Esophagus (tissue), 2 donors: ENCODE measurements around the gene SLC25A25. TPM values are rescaled to one million over a fixed set of nuclear protein-coding genes. Genes with fewer than 3 reads are reported as not detected.
"Not testable (repeated sequence)": the region's sequence is repeated elsewhere in the genome, so short reads cannot be mapped to it uniquely, and the experiment has no call there.

Experiments used
- H3K27ac ChIP-seq, 2 donors: one replicate each; pipeline ENCODE4 v1.5.1; 2013; ENCODE audit warnings: low read depth in 2 of 2, mild to moderate bottlenecking in 2 of 2, inconsistent platforms in 1 of 2, low read length in 1 of 2, moderate library complexity in 1 of 2
- H3K27me3 ChIP-seq, 2 donors: one replicate each; pipeline ENCODE4 v1.6.1; 2013; ENCODE audit warnings: low read length in 2 of 2, control low read depth in 1 of 2, mild to moderate bottlenecking in 1 of 2; ENCODE audit not compliant: insufficient read depth in 2 of 2, control insufficient read depth in 1 of 2
- H3K36me3 ChIP-seq, 2 donors: one replicate each; pipeline ENCODE4 v1.6.1; 2013; ENCODE audit warnings: low read length in 1 of 2; ENCODE audit not compliant: control insufficient read depth in 2 of 2, insufficient read depth in 2 of 2
- H3K4me1 ChIP-seq, 2 donors: one replicate each; pipeline ENCODE4 v1.6.1; 2013; ENCODE audit warnings: low read length in 1 of 2; ENCODE audit not compliant: control insufficient read depth in 2 of 2, insufficient read depth in 2 of 2
- H3K4me3 ChIP-seq, 2 donors: one replicate each; pipeline ENCODE4 v1.5.1; 2013; ENCODE audit warnings: low read length in 2 of 2, mild to moderate bottlenecking in 2 of 2, low read depth in 1 of 2, moderate library complexity in 1 of 2
- H3K9me3 ChIP-seq, 2 donors: one replicate each; pipeline ENCODE4 v1.6.1; 2013; ENCODE audit warnings: mild to moderate bottlenecking in 2 of 2, low read depth in 1 of 2, low read length in 1 of 2, moderate library complexity in 1 of 2; ENCODE audit not compliant: control insufficient read depth in 2 of 2, insufficient read depth in 1 of 2
- WGBS, 2 donors: extraction: QIAGEN DNeasy Blood & Tissue Kit; methylation state at CpG; one replicate each; pipeline ENCODE4 v1.1.7; 2013; 5-methylcytosine and 5-hydroxymethylcytosine counted together
- polyA plus RNA-seq, 2 donors: library from polyadenylated mRNA; stranded (reverse); fragments of 200-250 nt; gene quantifications; one replicate each; pipeline ENCODE4 v1.2.3, GENCODE V29; 2013
- donor health status: healthy with polysubstance abuse.
- donor health status: Bipolar disorder and iron deficiency.

Gene SLC25A25
- 1 to 10 TPM; 9.6 to 10.0 TPM for polyA plus RNA-seq

- peak within 1 kb of the TSS; percentile 95 to 99 for H3K27ac ChIP-seq
- peaks cover 8 to 14% of the 10 kb centered on the region in 2 donors for H3K4me1 ChIP-seq
- H3K4me3 ChIP-seq: peak within 1 kb of the TSS; percentile 79 to 98
- H3K36me3 ChIP-seq: peaks cover 0 to 9% of the 10 kb centered on the region in 2 donors
- 0 to 1% methylated on average over 45 to 67 of the region's 67 CpGs for WGBS, 2 donors
- H3K9me3 ChIP-seq: no peaks in the 10 kb centered on the region
- H3K27me3 ChIP-seq: no peaks in the 10 kb centered on the region
Observed at GRCh38 chr9:128067645-128068385, at the start of gene SLC25A25. SLC25A25 (plus strand) TSS chr9:128068232; CDS start chr9:128068320, 88 bp downstream.

- H3K4me1 ChIP-seq: peaks cover 0 to 8% of the 10 kb centered on the region in 2 donors
- no peak overlapping the region for H3K27ac ChIP-seq
- no peaks in the 10 kb centered on the region for H3K9me3 ChIP-seq
- no peak overlapping the region for H3K4me3 ChIP-seq
- no peaks in the 10 kb centered on the region for H3K27me3 ChIP-seq
- 69 to 76% methylated on average over 4 of the region's 4 CpGs for WGBS, 2 donors
- no peaks in the 10 kb centered on the region for H3K36me3 ChIP-seq
Observed at GRCh38 chr9:128020692-128021091, 47.3 kb upstream of the SLC25A25 start.

GRCh38 chr9:128021098-128021497, 46.9 kb upstream of the SLC25A25 start:
- Histone ChIP-seq H3K27ac (no peak overlapping the region), H3K27me3 (no peaks in the 10 kb centered on the region), H3K4me3 (no peak overlapping the region), H3K36me3 (no peaks in the 10 kb centered on the region), H3K4me1 (peaks cover 0 to 8% of the 10 kb centered on the region in 2 donors), H3K9me3 (no peaks in the 10 kb centered on the region)
- WGBS, 2 donors: 34 to 48% methylated on average over 1 of the region's 1 CpG

DNA sequence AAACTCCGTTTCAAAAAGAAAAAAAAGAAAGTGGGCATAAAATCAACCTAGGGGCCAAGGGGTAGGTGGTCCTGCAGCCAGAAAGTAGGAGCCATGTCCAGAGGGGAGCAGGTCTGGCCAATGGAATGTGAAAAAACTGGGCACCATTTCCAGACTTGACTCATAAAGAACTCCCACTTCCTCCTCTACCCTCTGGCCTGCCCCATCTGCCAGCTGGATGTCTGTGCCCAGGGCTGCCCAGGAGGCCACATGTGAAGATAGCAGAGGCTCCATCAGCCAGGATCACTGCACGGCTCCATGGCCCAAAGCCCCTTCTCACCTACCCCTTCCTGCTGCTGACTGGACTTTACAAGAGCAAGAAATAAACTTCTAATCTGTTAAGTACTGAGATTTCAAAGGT, 45.1 kb upstream of the SLC25A25 start:
- Histone ChIP-seq H3K27me3 (no peaks in the 10 kb centered on the region), H3K27ac (no peak overlapping the region), H3K9me3 (no peaks in the 10 kb centered on the region), H3K4me1 (peaks cover 0 to 8% of the 10 kb centered on the region in 2 donors), H3K4me3 (no peak overlapping the region), H3K36me3 (no peaks in the 10 kb centered on the region)
- WGBS, 2 donors: 63 to 67% methylated on average over 2 of the region's 2 CpGs

DNA sequence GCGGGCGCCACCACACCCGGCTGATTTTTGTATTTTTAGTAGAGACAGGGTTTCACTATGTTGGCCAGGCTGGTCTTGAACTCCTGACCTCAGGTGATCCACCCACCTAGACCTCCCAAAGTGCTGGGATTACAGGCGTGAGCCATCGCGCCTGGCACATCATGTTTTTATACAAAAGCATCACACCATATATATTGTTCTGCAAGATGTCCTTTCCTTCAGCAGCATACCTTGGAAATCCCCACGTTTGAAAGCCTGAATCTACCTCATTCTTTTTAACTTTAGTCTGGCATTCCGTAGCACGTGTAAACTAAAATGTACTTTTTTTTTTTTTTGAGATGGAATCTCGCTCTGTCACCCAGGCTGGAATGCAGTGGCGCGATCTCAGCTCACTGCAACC, 44.4 kb upstream of the SLC25A25 start:
- not testable (repeated sequence) for H3K36me3 ChIP-seq, H3K9me3 ChIP-seq, H3K4me3 ChIP-seq, H3K4me1 ChIP-seq, H3K27me3 ChIP-seq, H3K27ac ChIP-seq
- WGBS, 2 donors: 57 to 58% methylated on average over 12 of the region's 12 CpGs

DNA sequence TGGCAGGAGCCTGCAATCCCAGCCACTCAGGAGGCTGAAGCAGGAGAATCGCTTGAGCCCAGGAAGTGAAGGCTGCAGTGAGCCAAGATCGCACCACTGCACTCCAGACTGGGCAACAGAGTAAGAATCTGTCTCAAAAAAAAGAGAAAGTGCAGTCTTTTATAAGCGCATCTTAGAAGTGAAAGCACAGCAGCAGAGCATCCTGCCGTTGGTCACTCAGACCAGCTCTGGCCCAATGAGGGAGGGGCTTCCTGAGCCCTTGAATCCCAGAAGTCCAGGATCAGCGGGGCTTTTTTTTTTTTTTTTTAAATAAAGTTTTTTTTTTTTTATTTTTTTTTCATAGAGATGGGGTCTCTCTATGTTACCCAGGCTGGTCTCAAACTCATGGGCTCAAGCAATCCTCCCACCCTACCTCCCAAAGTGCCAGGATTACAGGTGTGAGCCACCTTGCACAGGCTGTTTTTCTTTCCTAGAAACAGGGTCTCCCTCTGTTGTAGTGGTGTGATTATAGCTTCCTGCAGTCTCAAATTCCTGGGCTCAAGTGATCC, 43.2 kb upstream of the SLC25A25 start:
- Histone ChIP-seq H3K36me3 (no peaks in the 10 kb centered on the region), H3K4me1 (peaks cover 0 to 6% of the 10 kb centered on the region in 2 donors), H3K27me3 (no peaks in the 10 kb centered on the region), H3K9me3 (no peaks in the 10 kb centered on the region), H3K4me3 (no peak overlapping the region), H3K27ac (no peak overlapping the region)
- WGBS, 2 donors: 74 to 81% methylated on average over 5 of the region's 5 CpGs

DNA sequence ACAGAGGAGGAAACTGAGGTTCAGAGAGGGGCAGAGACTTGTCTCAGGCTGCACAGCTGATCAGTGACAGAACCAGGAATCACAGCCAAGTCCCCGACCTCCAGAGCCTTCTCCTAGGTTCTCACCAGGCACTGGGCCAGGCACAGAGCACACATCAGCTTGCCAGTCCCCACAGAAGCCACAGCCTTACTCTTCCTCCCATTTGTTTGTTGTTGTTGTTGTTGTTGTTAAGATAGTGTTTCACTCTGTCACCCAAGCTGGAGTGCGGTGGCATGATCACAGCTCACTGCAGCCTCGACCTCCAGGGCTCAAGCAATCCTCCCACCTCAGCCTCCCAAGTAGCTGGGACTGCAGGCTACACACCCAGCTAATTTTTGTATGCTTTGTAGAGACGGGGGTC, 42.3 kb upstream of the SLC25A25 start:
- H3K9me3 ChIP-seq: no peaks in the 10 kb centered on the region
- peaks cover 0 to 4% of the 10 kb centered on the region in 2 donors for H3K4me1 ChIP-seq
- peak overlapping the region in 1 of 2 donors; percentile 28 for H3K27ac ChIP-seq
- H3K36me3 ChIP-seq: no peaks in the 10 kb centered on the region
- 49 to 59% methylated on average over 4 of the region's 4 CpGs for WGBS, 2 donors
- H3K27me3 ChIP-seq: no peaks in the 10 kb centered on the region
- no peak overlapping the region for H3K4me3 ChIP-seq

GRCh38 chr9:128026255-128026772, 41.7 kb upstream of the SLC25A25 start:
- H3K27ac ChIP-seq: peak overlapping the region; percentile 83 to 84
- no peak overlapping the region for H3K4me3 ChIP-seq
- H3K4me1 ChIP-seq: peaks cover 0 to 3% of the 10 kb centered on the region in 2 donors
- no peaks in the 10 kb centered on the region for H3K9me3 ChIP-seq
- H3K36me3 ChIP-seq: no peaks in the 10 kb centered on the region
- WGBS, 2 donors: 75 to 79% methylated on average over 12 of the region's 12 CpGs
- H3K27me3 ChIP-seq: no peaks in the 10 kb centered on the region

DNA sequence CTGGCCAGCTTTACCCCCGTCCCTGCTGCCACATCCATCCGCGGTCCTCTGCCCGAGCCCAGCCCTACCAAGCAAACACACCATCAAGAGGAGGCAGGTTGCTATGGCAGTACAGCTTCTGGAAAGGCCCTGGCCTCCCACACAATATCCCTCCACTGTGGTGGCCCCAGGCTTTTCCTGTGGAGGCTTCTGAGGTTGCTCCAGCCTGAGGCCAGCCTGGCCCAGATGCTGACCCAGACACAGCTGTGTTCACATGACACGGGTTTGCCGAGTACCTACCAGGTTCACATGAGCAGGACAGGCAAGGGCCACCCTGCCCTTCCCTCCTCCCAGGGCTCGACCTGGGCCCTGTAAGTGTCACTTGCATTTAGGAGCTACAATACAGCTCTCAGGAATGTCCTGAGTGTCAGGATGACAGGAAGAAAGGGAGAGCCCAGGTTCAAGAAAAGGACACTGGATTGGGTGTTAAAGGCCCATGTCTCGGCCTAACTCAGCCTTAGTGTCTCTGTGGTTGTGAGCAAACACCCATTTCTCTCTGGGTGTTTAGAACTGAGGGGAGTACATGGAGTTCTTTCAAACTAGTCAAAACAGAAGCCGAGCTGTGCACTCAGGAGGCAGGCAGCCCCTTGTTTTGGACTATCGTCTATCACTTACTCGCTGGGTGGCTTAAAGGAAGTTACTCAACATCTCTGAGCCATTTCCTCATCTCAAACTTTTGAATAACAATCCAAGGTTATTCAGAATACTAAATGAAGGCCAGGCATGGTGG, 41.1 kb upstream of the SLC25A25 start:
- H3K36me3 ChIP-seq: no peaks in the 10 kb centered on the region
- 59 to 65% methylated on average over 11 of the region's 11 CpGs for WGBS, 2 donors
- no peaks in the 10 kb centered on the region for H3K9me3 ChIP-seq
- H3K27me3 ChIP-seq: no peaks in the 10 kb centered on the region
- H3K4me1 ChIP-seq: peaks cover 0 to 3% of the 10 kb centered on the region in 2 donors
- peak overlapping the region; percentile 83 to 84 for H3K27ac ChIP-seq
- no peak overlapping the region for H3K4me3 ChIP-seq
